CD1c-positive myeloid dendritic cell (primary cell): ENCODE results near the gene MYO3A.
A peak's percentile ranks its signal among the peaks of the same experiment; 100 is the strongest.

Experiments used
- DNase-seq: peaks from one replicate; pipeline ENCODE4 v3.0.0-alpha.2; 2016; ENCODE audit errors: extremely low spot score

Gene MYO3A

DNA sequence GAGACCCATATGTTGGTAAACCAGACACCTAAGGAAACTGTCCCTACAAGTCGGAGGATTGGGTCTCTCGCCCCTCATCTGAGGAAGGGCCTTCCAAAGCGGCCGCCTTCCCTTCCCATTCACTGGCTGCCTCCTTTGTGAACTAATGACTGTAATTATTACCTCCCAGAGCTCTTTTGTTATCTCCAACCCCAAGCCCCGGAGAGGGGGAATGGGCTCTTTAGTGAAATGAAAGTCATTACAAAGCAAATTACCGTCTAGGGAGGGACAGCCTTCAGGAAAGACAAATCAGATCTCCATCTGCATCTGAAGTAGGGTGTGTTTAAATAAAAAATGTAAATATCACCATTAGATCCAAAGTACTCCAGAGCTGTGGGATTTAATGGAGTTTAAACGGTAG is 280.0 kb downstream of the MYO3A start:
- DNase-seq = no peak

DNA sequence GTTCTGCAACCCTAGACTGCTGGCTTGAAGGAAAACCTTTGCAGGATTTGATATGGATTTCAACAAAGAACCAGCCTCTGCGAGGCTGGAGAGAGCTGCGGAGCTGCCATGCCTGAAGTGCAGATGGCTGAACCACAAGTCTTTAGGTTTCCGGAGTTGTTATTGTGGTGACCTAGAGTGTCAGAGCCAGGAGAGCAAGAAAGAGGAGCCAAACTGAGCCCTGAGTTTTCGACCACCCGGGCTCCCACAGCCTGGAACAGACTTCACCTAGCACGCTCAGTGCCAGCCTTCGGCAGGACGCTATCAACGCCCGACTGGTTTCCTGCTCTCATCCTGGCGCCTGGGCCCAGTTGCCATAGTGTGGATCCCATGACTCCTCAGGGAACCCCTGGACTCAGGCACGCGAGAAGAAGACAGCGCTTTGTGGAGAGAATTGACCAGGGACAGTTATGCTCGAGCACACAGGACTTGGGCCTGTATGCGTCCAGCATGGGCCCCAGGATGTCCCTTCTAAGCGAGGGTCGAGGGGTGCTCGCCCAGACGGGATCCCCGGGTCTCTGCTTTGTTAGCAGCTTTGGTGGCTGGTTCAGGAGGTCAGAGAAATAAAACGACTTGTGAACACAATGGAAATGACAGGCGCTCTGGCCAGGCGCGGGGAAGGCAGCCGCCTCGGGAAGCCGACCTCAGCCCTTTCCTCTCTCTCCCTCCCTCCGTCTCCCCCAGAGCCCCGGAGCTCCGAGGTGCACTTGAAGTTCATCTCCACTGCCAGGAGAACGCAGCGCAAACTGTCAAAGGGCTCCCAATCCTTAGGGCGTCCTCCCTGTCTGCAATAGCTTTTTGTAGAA is 280.7 kb downstream of the MYO3A start:
- no peak for DNase-seq

DNA sequence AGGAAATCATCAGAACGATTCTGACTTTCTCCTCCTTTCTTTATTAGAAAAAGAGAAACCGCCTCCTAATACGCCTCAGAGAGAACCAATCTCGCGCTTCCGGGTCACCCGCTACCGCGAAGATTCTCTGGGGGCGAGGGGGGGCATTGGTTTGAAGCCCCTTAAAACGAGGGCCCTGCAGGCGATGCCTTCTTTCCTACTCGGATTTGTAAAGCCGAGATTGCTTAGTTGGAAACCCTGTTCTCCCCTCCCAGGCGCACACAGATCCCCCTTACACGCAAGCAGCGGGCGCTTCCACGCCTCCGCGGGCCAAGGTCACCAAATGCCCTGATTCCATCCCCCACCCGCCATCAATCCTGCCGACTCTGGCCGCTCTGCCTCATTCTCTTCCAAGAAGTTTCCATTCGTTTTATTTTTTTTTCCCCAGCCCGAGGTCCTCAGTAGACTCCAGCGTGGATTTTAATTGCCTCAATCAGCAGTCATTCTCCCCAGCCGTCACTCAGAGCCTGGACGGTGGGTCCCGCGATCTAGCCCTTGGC is 281.4 kb downstream of the MYO3A start:
- no peak for DNase-seq

DNA sequence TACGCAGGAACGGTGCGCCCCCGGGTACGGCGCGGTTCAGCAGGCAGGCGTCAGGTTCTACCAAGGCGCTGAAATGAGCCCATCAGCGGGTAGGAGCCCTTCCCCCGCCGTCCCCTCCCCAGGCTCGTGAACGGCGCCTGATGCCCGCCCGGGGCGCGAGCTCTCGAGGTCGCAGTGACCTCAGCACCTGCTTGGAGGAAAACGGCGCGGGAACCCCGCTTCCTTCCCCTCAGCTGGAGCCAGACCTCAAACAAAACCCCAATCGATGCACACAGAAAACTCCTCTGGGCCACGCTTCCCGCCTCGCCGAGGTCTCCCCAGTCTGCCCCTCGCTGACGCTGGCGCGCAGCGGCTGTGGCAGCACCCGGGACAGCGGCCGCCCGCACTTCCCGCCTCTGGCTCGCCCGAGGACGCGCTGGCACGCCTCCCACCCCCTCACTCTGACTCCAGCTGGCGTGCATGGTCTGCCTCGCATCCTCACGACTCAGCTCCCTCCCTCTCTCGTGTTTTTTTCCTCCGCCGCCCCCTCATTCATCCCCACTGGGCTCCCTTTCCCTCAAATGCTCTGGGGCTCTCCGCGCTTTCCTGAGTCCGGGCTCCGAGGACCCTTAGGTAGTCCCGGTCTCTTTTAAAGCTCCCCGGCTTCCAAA is 282.0 kb downstream of the MYO3A start:
- peak; percentile 11 for DNase-seq

GRCh38 chr10:26216585-26217395 is 282.8 kb downstream of the MYO3A start, which contains the start of gene GAD2:
Gene GAD2, plus strand, starts transcription at chr10:26216774. Its CDS starts 36 bp downstream, at chr10:26216810.
- DNase-seq = no peak

GRCh38 chr10:26217396-26218086 is 283.5 kb downstream of the MYO3A start:
- no peak for DNase-seq

- no peak for DNase-seq
These were observed 285.6 kb downstream of the MYO3A start for GRCh38 chr10:26219676-26220075.

DNA sequence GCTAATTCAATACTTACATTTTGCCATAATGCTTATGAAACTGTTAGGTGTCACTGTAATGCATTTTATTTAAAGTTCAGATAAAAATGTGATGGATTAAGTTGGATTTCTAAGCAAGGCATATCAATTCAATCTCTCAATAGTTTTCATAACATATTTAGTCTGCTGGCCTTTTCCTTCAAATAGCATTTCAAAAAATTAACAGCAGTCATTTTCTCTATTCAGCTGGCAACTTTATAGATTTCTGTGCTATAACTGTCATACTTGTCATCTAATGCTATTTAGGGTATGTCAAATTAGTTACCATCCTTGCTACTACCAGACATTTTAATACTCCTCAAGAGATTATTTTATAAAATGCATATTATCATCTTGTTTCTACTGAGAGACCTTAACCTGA is 286.9 kb downstream of the MYO3A start:
- no peak for DNase-seq

- no peak for DNase-seq
These were observed 287.5 kb downstream of the MYO3A start for GRCh38 chr10:26221541-26221940.

DNA sequence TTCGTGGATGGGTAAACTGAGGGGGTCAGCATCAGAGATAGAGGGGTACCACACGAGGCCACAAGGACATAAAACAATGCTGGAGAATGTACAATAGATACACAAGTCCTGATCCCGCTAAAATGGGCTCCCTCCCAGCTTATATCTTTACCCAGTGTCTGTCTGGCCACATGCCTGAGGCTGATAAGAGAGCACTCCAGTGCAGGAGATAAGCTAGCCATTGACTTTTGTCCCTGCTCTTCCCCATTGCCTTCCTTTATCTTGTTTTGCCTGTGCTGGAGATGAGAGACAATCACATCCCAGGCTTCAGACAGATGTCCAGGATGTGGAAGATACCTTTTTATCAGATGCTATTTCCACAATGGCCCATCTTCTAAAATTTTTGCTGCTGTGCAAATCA is 288.5 kb downstream of the MYO3A start:
- no peak for DNase-seq

- DNase-seq = no peak
These were observed 291.3 kb downstream of the MYO3A start for GRCh38 chr10:26225322-26225721.

DNA sequence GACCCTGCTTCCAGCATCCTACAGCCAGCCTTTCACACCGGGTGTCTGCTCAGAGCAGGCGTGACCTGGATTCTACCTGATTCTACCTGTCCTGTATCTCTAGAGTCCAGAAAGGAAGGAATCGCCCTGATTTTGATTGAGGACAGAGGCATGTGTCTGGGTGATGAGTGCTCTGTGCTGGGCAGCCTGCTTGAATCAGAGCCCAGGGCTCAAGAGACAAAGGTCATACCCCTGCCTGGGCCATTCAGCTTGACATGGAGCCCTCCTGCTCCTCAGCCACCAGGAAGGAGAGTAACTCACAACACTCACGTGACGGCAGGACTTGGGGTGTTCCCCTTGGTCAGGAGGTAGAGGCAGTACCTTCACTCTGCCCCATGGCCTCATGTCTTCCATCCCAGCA is 293.8 kb downstream of the MYO3A start:
- DNase-seq = no peak

GRCh38 chr10:26232174-26232573 is 298.1 kb downstream of the MYO3A start:
- DNase-seq = no peak

DNA sequence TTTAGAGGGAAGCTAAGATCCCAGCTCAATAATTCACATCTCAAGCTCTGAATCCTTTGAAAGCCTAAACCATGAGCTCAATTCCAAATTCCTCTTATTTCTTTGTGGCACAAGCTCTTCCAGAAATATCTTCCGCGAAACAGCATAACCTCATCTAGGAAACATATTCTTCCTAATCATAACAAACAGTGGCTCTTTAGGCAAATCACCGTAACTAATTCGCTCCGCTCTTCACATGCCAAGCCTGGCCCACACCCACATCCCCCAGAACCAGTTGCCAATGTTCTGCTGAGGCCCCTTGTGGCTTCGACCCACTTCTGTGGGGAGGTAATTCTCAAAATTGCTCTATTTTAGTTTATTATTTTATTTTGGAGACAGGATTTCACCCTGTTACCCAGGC is 301.7 kb downstream of the MYO3A start:
- DNase-seq = no peak

DNA sequence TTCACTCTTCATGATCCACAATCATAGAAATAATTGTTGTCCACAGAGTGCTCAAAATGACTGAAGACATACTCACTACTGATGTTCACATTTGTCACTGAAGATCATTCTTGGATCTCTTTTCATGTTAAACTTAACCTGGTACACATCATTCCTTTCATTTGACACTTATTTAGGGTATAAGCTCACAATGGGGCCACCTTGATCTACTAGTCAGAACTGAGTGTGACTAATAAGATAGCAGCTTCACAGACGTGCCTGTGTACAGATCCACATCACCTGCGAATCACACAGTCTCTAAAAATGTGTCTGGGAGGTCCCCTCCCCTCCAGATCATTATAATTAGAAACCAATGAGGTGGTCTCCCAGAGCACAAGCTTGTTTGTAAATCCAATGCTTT is 304.3 kb downstream of the MYO3A start:
- DNase-seq = no peak

DNA sequence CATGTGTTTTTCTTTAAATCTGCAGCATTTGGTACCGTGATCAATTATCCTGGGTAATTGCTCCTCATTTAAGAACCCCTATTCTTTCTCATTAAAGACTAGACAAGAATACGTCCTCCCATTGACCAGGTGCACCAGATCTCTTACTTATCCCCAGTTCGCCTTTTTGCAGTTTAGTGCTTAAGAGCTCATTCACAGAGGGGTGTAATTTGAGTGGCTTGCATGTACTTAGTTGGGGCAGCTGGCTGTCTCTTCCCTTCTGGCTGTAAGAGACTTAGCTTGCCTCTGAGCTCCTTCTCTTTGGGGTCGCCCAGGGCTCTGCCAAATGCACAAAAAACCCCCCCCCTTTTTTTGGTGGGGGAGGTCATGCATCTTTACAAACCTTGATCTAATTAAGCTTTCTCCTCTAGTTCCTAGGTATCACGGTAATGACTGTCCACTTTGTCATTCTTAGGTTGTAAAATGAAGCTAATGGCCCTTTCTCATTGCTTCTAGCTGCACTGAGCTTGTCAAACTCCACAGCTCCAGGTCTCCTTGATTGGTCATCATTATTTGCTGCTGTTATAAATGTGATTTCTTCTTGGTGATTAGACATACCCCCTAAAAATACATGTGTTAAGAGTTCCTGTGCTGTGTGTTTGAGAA is 308.8 kb downstream of the MYO3A start:
- no peak for DNase-seq

DNA sequence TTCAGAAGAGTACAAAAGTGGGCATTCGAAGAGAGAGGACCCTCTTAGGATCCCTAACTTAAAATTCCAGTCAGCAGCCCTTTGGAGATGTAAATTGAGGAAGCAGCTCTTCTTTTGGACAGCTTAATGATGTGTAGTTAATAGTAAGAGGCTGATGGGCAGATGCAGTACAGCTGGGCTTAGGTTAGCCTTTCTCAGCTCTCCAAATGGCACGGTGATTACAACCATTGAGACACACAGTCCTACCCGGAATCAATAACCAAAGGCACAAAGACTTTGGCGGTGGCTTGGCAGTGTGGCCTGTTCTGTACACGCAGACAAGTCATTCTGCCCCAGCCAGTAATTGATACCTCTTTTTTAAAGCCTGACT is 309.3 kb downstream of the MYO3A start:
- no peak for DNase-seq

DNA sequence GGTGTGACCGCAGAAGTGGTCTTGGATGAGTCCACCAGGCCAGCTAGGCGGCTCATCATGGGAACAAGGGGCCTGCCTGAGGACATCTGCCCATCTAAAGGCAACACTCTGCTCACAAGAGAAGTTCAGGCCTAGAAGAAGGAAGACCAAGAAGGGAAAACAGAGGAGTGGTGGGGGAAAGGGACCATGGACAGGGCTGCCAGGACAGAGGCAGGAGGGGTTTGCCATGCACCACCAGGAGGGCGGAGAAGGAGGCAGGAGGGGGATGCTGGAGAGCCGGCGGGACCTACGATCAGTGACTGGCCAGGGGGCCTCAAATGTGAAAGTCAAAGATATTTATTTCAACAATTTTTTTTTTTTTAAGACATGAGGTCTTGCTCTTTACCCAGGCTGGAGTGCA is 315.7 kb downstream of the MYO3A start:
- DNase-seq = no peak

DNA sequence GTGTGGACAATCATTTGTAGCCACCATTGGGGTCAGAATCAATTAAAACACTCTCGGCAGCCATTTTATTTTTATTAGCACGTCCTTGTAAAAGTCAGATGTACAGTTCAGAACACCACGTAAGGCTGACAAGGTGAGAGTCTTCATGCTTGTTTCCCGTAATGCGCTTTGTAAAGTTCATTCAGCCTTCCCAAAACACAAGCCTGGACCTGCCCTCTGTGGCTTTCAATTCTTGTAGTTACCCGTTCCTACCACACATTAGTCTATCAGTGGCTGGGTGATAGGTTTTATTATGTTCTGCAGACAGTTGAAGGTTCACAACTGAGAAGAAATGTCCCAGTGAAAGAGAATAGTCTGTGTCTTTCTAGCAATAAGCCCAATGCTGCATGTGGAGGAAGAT is 317.9 kb downstream of the MYO3A start:
- DNase-seq = no peak

- DNase-seq = no peak
These were observed 320.6 kb downstream of the MYO3A start for GRCh38 chr10:26254616-26255015.

DNA sequence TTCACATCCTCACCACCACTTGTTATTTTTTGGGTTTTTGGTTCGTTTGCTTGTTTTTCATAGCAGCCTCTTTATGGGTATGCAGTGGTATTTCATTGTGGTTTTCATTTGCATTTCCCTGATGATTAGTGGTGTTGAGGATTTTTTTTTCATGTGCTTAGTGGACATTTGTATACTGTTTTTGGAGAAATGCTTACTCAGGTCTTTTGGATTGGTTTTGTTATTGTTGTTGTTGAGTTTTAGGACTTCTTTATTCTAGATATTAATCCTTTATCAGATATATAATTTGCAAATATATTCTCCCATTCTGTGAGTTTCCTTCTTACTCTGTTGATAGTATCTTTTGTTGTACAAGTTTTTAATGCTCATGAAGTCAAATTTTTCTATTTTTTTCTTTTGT is 325.3 kb downstream of the MYO3A start:
- DNase-seq = no peak
